Gastroesophageal sphincter (tissue), 3 donors: Measurements from ENCODE around the gene PCBP3.

Experiments
- CTCF ChIP-seq, 4 experiments: fragments of 200-600 bp in 2 of 4; fragments of 450-650 bp in 2 of 4; sonication (generic) in 1 of 4; IDR thresholded peaks; one replicate each; pipeline ENCODE4 v1.5.1; 2017 to 2019; ENCODE audit warnings: antibody characterized with exemption in 4 of 4, mild to moderate bottlenecking in 2 of 4, moderate library complexity in 2 of 4
- EP300 ChIP-seq: sonication (generic); formaldehyde crosslinking; IDR thresholded peaks from one replicate; pipeline ENCODE4 v1.6.1; 2017; ENCODE audit warnings: antibody characterized with exemption, mild to moderate bottlenecking
- POLR2A ChIP-seq, 2 donors: fragments of 450-650 bp; IDR thresholded peaks; one replicate each; pipeline ENCODE4 v1.6.1; 2017; ENCODE audit warnings: antibody characterized with exemption in 2 of 2, mild to moderate bottlenecking in 2 of 2, moderate library complexity in 1 of 2
- POLR2AphosphoS5 ChIP-seq: sonication (generic); formaldehyde crosslinking; IDR thresholded peaks from one replicate; pipeline ENCODE4 v1.6.1; 2017; ENCODE audit warnings: antibody characterized with exemption

GRCh38 chr21:45921917-45922316, 278.4 kb downstream of the PCBP3 start:
- no peak for TF ChIP-seq CTCF (IDR thresholded peaks at IDR 0.05)
- no peak for TF ChIP-seq POLR2A (IDR thresholded peaks at IDR 0.05)
- no peak for TF ChIP-seq EP300
- TF ChIP-seq POLR2AphosphoS5: no peak
